Measurements from ENCODE around the gene LRMDA. TPM values are rescaled to one million over a fixed set of nuclear protein-coding genes. Genes with fewer than 3 reads are reported as not detected.

Gene LRMDA
- total RNA-seq, 4 donors from 2014 or later, result 0.76 to 6.4 (median 1.3) TPM

DNA sequence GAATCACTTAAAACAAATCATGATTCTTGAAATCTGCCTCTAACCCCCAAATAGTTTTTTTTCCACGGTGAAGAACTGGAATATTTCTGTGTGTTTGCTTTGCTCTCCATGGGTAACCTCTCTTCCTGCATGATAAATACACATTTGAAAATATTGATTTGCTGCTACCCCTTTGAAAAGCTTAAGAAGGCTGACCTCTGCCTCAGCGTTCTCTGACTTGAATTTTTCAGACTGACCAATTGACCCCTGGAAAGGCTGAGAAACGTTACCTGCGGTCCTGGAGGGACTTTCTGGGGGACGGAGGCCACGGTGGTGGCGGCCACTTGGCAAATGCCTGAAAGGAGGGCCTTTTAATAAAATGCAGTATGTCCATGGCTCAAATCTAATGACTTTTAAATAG is 520.2 kb downstream of the LRMDA start:
- WGBS, 2 donors, result 92 to 94% methylated on average over 7 of the region's 7 CpGs
- intact Hi-C loops (cut with DNase I; ENCODE audit: low total_unique reads), result no loop called here
- DNase-seq (ENCODE audit: low spot score in 2 of 2), result no peak
- TF ChIP-seq, protein P1, sequence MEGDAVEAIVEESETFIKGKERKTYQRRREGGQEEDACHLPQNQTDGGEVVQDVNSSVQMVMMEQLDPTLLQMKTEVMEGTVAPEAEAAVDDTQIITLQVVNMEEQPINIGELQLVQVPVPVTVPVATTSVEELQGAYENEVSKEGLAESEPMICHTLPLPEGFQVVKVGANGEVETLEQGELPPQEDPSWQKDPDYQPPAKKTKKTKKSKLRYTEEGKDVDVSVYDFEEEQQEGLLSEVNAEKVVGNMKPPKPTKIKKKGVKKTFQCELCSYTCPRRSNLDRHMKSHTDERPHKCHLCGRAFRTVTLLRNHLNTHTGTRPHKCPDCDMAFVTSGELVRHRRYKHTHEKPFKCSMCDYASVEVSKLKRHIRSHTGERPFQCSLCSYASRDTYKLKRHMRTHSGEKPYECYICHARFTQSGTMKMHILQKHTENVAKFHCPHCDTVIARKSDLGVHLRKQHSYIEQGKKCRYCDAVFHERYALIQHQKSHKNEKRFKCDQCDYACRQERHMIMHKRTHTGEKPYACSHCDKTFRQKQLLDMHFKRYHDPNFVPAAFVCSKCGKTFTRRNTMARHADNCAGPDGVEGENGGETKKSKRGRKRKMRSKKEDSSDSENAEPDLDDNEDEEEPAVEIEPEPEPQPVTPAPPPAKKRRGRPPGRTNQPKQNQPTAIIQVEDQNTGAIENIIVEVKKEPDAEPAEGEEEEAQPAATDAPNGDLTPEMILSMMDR (IDR thresholded peaks at IDR 0.05), result no peak
- no peak for TF ChIP-seq POLR2A (IDR thresholded peaks at IDR 0.05)
- H3K4me3 ChIP-seq (ENCODE audit: low read depth, poor library complexity, severe bottlenecking), result no peak overlapping the region

DNA sequence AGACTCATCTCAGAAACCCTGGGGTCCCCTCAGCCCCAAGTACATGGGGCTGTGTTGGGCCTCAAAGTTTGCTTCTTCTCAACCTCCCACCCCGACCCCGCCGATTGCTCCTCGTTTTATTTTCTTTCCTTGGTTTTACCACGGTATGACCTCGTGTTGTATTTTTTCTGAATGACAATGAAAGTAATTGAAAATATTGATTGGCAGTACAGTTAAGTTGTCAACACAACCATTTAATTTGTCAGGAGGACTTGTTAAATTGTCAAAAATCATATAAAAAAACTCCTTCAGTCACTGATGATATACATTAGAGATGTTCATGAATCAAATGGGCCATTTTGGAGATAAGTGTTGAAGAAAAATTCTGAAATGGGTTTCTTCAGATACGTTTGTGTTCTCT is 520.7 kb downstream of the LRMDA start:
- TF ChIP-seq, protein P1 (IDR thresholded peaks at IDR 0.05), result no peak
- no peak for TF ChIP-seq POLR2A (IDR thresholded peaks at IDR 0.05)
- no peak overlapping the region for H3K4me3 ChIP-seq (ENCODE audit: low read depth, poor library complexity, severe bottlenecking)
- DNase-seq (ENCODE audit: low spot score in 2 of 2), result no peak
- intact Hi-C loops (cut with DNase I; ENCODE audit: low total_unique reads), result no loop called here
- 88 to 95% methylated on average over 7 of the region's 7 CpGs for WGBS, 2 donors

DNA sequence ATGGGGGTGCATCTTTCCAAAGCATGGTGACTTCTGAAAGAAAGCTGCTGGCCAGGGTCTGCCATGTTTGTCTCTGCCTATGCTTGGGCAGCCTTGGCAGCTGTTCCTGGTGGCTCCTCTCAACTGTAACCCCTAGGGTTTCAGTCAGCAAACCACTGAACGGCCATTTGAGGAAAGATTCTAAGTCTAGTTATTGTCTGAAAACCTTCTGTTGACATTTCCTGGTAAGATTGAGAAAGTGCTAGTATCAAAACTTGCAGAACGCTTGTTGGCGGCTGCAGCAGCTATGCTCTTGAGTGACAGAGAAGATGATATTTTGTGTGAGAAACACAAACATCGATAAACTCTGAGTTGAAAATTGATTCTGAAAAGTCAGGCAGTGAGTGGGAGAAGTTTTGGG is 523.1 kb downstream of the LRMDA start:
- H3K4me3 ChIP-seq (ENCODE audit: low read depth, poor library complexity, severe bottlenecking), result no peak overlapping the region
- intact Hi-C loops (cut with DNase I; ENCODE audit: low total_unique reads), result no loop called here
- WGBS, 2 donors, result 87 to 91% methylated on average over 4 of the region's 4 CpGs
- TF ChIP-seq, protein P1 (IDR thresholded peaks at IDR 0.05), result no peak
- no peak for TF ChIP-seq POLR2A (IDR thresholded peaks at IDR 0.05)
- DNase-seq (ENCODE audit: low spot score in 2 of 2), result no peak

DNA sequence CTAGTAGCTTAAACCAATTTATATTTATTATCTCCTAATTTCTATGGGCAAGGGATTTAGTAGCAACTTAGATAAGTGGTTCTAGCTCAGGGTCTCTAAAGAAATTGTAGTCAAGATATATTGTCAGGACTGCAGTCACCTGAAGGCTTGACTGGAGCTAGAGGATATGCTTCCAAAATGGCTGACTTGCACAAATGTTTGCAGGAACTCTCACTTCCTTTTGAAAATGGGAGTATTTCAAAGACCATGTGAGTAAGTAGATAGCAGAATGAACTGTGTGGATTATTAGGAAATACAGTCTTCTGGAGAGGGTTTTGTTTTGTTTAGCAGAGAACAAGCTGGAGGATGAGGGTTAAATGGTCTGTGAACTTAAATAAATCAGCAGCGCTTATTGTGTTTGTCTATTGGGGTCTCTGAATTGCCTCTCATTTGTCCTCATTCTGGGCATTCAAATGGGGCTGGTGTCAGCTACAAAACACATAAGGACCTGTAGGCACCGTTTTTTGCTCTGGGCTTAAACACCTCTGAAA is 524.6 kb downstream of the LRMDA start:
- no peak overlapping the region for H3K4me3 ChIP-seq (ENCODE audit: low read depth, poor library complexity, severe bottlenecking)
- TF ChIP-seq POLR2A (IDR thresholded peaks at IDR 0.05), result no peak
- TF ChIP-seq, protein P1 (IDR thresholded peaks at IDR 0.05), result no peak
- intact Hi-C loops (cut with DNase I; ENCODE audit: low total_unique reads), result no loop called here
- 80 to 91% methylated on average over 2 of the region's 2 CpGs for WGBS, 2 donors
- DNase-seq (ENCODE audit: low spot score in 2 of 2), result no peak

DNA sequence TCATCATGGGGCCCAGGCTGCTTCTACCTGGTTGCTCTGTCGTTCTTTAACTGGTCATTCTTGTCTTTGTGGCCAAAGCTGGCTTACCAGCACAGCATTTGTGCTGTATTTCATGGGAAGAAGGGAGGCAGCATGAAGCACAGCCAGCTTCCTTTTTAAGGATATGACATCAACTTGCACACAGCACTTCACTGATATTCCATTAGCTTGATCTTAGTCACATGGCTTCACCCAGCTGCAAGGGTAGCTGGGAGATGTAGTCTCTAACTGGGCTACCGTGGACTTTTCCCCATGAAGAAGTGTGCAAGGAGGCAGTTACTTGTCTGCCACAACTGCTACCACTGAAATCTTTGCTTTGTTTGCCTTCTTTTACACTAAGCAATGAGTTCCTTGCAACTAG is 525.2 kb downstream of the LRMDA start:
- DNase-seq (ENCODE audit: low spot score in 2 of 2), result no peak
- TF ChIP-seq, protein P1 (IDR thresholded peaks at IDR 0.05), result no peak
- no peak for TF ChIP-seq POLR2A (IDR thresholded peaks at IDR 0.05)
- 97 to 100% methylated on average over 2 of the region's 2 CpGs for WGBS, 2 donors
- H3K4me3 ChIP-seq (ENCODE audit: low read depth, poor library complexity, severe bottlenecking), result no peak overlapping the region
- intact Hi-C loops (cut with DNase I; ENCODE audit: low total_unique reads), result no loop called here
